Spinal cord (tissue), 10 donors: Measurements from ENCODE around the gene PDE9A. TPM values are rescaled to one million over a fixed set of nuclear protein-coding genes. Genes with fewer than 3 reads are reported as not detected.
A peak's percentile ranks its signal among the peaks of the same experiment; 100 is the strongest.
"Not testable (repeated sequence)": the region's sequence is repeated elsewhere in the genome, so short reads cannot be mapped to it uniquely, and the experiment has no call there.

Experiments
- DNase-seq, 6 donors: peaks; one replicate each; pipeline versions ENCODE4 v3.0.0 to v3.0.0-alpha.2; 2013 to 2015; ENCODE audit warnings: low spot score in 6 of 6, low read depth in 4 of 6
- H3K27ac ChIP-seq: one replicate; pipeline ENCODE4 v1.5.1; 2013; ENCODE audit warnings: low read depth, low read length, control low read depth
- H3K27me3 ChIP-seq: one replicate; pipeline ENCODE4 v1.6.1; 2013; ENCODE audit warnings: low read length; ENCODE audit not compliant: control insufficient read depth, insufficient read depth
- H3K36me3 ChIP-seq: one replicate; pipeline ENCODE4 v1.6.1; 2013; ENCODE audit warnings: low read length; ENCODE audit not compliant: control insufficient read depth, insufficient read depth
- H3K4me1 ChIP-seq: one replicate; pipeline ENCODE4 v1.6.1; 2013; ENCODE audit warnings: low read length; ENCODE audit not compliant: control insufficient read depth, insufficient read depth
- H3K4me3 ChIP-seq: one replicate; pipeline ENCODE4 v1.5.1; 2013; ENCODE audit warnings: low read depth, low read length, control low read depth
- H3K9me3 ChIP-seq: one replicate; pipeline ENCODE4 v1.6.1; 2013; ENCODE audit warnings: low read length; ENCODE audit not compliant: control insufficient read depth, insufficient read depth
- WGBS: methylation state at CpG from one replicate; pipeline ENCODE4 v1.1.5; 2013; ENCODE audit warnings: missing lambda C conversion rate; ENCODE audit not compliant: insufficient coverage; 5-methylcytosine and 5-hydroxymethylcytosine counted together
- polyA plus RNA-seq, 2 donors: library from polyadenylated mRNA; unstranded; fragments of 120-200 nt; gene quantifications; one replicate each; pipeline ENCODE4 v1.2.1, GENCODE V29; 2013; ENCODE audit not compliant: insufficient read length in 2 of 2
- total RNA-seq, 2 donors: library from RNA; depleted of rRNA in 1 of 2; stranded (reverse); fragments of 120-200 nt in 1 of 2; fragments of >200 nt in 1 of 2; gene quantifications; one replicate each; pipeline versions ENCODE4 v1.2.3 to v1.2.4, GENCODE V29; 2013 to 2014
- donor health status: healthy.

Gene PDE9A
- total and polyA plus RNA-seq, 4 donors, result 13.4 to 44.2 (median 28.1) TPM

DNA sequence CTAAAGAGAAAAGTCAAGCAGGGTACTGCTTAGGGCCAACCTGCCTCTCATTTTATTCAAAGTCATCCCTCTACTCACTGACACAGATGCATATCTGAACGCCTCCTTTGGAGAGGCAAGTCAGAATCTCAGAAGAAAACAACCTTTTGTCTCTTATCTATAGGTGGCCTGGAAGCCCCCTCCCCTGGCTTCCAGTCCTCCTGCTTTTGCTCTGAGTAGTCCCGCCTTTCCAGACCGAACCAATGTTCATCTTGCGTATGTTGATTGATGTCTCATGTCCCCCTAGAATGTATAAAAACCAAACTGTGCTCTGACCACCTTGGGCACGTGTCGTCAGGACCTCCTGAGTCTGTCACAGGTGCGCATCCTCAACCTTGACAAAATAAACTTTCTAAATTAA is 144.1 kb downstream of the PDE9A start:
- DNase-seq, result no peak
- Histone ChIP-seq H3K36me3 (no peaks in the 10 kb centered on the region), H3K4me3 (no peak overlapping the region), H3K27ac (no peak overlapping the region), H3K9me3 (no peaks in the 10 kb centered on the region), H3K4me1 (no peaks in the 10 kb centered on the region), H3K27me3 (peaks cover 2% of the 10 kb centered on the region)
- WGBS, result 93% methylated on average over 2 of the region's 7 CpGs

DNA sequence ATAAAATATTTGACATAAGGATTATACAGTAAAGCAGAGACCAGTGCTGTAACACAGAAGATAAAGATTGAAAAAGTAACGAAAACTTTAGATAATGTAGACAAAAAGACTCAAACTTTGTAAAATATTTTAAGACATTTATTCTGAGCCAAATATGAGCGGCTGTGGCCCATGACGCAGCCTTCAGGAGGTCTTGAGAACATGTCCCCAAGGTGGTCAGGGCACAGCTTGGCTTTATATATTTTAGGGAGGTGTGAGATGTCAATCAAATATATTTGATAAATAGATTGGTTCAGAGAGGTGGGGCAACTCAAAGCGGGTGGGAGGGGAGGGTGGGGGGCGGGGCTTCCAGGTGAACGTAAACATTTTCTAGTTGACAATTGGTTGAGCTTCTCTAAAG is 144.7 kb downstream of the PDE9A start:
- Histone ChIP-seq H3K27ac (no peak overlapping the region), H3K9me3 (no peaks in the 10 kb centered on the region), H3K4me3 (no peak overlapping the region), H3K36me3 (no peaks in the 10 kb centered on the region), H3K27me3 (peaks cover 2% of the 10 kb centered on the region), H3K4me1 (no peaks in the 10 kb centered on the region)
- no peak for DNase-seq
- 90% methylated on average over 3 of the region's 6 CpGs for WGBS

DNA sequence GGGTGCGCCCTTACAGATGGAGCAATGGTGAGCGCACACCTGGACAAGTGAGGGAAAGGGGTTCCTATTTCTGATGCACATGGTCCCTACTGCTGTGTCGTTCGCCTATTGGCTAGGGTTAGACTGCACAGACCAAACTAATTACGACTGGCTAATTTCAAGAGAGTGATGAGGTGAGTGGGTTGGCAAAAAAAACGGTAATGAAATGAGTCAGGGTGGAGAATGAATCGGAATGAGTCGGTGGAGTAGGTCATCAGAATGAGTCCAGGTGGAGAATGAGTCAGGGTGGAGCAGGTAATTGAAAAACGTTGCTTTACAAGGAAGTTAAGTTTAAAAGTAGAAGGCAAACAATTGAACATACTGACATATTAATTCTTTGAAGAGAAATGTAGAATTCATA is 146.1 kb downstream of the PDE9A start:
- Histone ChIP-seq H3K36me3 (no peaks in the 10 kb centered on the region), H3K9me3 (no peaks in the 10 kb centered on the region), H3K27me3 (peaks cover 2% of the 10 kb centered on the region), H3K4me3 (no peak overlapping the region), H3K27ac (no peak overlapping the region), H3K4me1 (no peaks in the 10 kb centered on the region)
- WGBS, result 100% methylated on average over 8 of the region's 9 CpGs
- no peak for DNase-seq

DNA sequence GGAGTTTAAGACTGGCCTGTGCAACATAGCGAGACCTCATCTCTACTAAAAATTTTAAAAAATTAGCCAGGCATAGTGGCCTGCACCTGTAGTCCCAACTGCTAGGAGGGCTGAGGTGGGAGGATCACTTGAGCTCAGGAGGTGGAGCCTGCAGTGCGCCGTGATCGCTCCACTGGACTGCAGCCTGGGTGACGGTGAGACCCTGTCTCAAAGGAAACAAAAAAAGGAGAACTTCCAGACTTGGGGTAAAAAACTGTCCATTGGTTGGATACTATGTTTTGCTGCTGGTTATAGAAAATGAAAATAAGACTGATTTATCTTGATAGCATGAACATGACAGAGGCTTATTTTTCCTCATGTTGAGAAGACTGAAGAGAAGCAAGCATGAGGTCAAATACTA is 146.5 kb downstream of the PDE9A start:
- H3K4me1 ChIP-seq, result no peaks in the 10 kb centered on the region
- no peaks in the 10 kb centered on the region for H3K27me3 ChIP-seq
- H3K27ac ChIP-seq, result no peak overlapping the region
- WGBS, result 91% methylated on average over 4 of the region's 5 CpGs
- no peaks in the 10 kb centered on the region for H3K36me3 ChIP-seq
- no peak for DNase-seq
- H3K4me3 ChIP-seq, result no peak overlapping the region
- H3K9me3 ChIP-seq, result no peaks in the 10 kb centered on the region

DNA sequence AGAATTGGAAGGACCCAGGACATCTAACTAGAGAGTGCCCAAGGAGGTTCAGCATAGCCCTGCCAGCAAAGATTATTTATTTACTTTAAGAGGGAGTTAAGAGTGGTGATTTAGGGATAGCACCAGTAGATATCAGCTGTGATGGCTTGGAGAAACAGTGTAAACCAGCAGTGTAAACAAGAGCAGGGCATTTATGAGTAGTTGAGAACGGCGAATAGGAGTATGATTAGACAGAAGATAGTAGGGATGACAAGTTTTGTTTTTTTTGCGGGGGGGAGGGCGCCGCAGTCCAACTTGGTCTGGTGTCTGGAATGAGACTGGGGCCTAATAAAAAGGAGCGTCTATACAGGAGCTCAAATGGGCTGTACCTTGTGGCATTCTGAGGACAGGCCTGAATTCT is 148.2 kb downstream of the PDE9A start:
- H3K9me3 ChIP-seq, DNase-seq, H3K4me1 ChIP-seq, H3K27ac ChIP-seq, H3K27me3 ChIP-seq, H3K36me3 ChIP-seq, H3K4me3 ChIP-seq: not testable (repeated sequence)
- WGBS, result 88% methylated on average over 6 of the region's 6 CpGs

DNA sequence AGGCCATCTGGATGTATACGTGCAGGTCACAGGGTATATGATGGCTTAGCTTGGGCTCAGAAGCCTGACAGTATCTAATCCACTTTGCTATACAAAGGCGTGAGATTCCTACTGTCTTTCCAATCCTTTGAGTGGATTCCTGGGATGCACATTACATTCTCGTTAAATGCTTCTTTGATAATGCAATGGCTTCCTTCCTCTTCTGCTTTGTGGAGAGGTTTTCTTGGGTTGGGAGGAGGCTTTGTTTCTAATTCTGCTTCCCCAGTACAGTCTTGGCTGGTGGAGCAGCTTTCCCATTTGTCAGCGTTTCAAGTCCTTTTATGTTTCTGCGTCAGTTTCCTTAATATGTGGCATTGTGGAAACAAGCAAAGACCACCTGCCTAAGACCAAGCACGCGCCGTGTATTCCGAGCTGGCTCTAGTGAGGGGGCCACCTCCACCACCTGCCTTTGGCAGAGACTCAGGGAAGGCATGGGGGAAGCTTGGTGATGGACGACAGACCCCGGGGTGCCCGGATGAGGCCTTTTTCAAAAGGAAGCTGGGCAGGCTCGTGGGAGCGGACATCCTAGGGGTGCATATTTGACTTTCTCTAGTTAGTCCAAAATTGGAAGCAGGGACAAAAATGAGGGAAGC is 153.2 kb downstream of the PDE9A start:
- Histone ChIP-seq H3K9me3 (no peaks in the 10 kb centered on the region), H3K4me1 (peaks cover 13% of the 10 kb centered on the region), H3K4me3 (no peak overlapping the region), H3K36me3 (no peaks in the 10 kb centered on the region), H3K27me3 (no peaks in the 10 kb centered on the region), H3K27ac (no peak overlapping the region)
- WGBS, result 60% methylated on average over 8 of the region's 14 CpGs
- DNase-seq, result peak in 1 of 6 donors; percentile 5

DNA sequence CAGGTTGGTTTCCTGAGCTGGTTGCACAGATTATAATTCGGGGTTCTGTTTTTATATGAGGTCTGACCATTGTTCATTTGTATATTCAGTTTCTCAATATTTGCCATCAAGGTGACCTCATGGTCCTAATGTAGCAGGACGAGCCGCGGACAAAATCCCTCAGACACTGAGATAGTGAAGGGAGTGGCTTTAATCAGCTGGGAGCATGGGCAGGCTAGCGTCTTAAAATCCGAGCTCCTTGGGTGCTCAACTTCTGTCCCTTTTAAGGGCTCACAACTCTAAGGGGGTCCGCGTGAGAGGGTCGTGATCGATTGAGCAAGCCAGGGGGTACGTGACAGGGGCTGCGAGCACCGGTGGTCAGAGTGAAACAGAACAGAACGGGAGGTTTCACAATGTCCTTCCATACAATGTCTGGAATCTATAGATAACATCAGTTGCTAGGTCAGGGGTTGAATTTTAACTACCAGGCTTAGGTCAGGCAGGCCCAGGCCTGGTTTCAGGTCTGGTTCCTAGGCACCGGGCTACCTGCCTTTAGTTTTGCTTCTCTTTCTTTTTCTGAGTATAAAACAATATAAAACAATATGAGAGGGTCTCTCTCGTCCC is 154.0 kb downstream of the PDE9A start:
- H3K27ac ChIP-seq, H3K4me3 ChIP-seq, H3K9me3 ChIP-seq, DNase-seq, H3K36me3 ChIP-seq, H3K27me3 ChIP-seq: not testable (repeated sequence)
- WGBS, result 100% methylated on average over 3 of the region's 16 CpGs
- H3K4me1 ChIP-seq, result peaks cover 13% of the 10 kb centered on the region

DNA sequence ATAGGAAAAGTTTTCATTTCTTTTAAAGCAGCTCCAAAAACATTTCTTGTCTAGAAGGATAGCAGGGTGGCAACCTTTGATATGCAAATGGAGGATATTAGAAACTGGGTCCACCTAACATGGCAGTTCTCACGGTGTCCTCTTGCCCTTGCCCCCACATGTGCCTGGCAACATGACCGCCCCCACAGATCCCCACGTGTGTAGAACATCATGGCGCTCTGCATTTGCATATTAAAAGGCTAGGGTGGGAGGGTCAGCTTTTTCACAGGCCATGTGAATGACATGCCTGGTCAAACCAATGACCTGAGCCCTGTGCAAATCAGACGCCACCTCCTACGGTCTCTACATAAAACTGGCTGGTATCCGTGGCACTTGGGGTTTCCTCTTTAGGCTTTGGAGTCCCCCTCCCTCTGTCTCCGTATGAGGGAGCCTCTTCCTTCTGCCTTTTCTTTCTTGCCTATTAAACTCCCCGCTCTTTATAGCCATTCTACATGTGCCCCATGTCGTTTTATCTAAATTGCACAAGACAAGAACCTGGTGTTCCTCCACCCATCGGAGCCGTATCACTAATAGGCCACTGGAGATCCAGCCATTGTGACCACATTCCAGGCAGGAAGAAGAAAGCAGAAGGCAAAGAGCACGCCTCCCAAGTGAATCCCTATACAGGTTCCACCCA is 154.7 kb downstream of the PDE9A start:
- Histone ChIP-seq H3K36me3 (no peaks in the 10 kb centered on the region), H3K9me3 (no peaks in the 10 kb centered on the region), H3K27me3 (no peaks in the 10 kb centered on the region), H3K4me3 (no peak overlapping the region), H3K4me1 (peaks cover 13% of the 10 kb centered on the region), H3K27ac (no peak overlapping the region)
- DNase-seq, result no peak
- 80% methylated on average over 8 of the region's 13 CpGs for WGBS

DNA sequence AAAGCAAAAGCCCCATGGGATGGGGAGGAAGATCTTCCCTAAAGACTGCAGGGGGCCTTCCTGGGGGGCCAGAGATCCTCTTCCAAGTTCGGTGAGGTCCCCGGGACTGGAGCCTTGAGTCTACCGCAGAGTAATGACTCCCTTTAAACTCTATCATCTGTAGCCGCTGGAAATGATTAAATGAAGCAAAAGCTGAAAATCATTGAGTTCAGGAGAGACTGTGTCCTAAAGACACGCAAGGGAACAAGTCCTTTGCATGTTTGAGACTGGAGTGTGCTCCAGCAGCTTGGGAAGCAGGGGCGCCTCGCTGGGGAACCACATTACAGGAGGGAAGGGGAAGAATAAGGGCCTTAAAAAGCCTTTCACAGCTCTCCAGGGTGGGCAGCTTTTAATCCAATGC is 155.8 kb downstream of the PDE9A start:
- no peaks in the 10 kb centered on the region for H3K9me3 ChIP-seq
- WGBS, result 69% methylated on average over 6 of the region's 7 CpGs
- no peak overlapping the region for H3K27ac ChIP-seq
- no peaks in the 10 kb centered on the region for H3K36me3 ChIP-seq
- DNase-seq, result peak in 1 of 6 donors; percentile 45
- no peaks in the 10 kb centered on the region for H3K27me3 ChIP-seq
- no peak overlapping the region for H3K4me3 ChIP-seq
- peaks cover 13% of the 10 kb centered on the region for H3K4me1 ChIP-seq
